Neural cell (in vitro differentiated cells): Measurements from ENCODE around the gene CCL15. TPM values are rescaled to one million over a fixed set of nuclear protein-coding genes. Genes with fewer than 3 reads are reported as not detected.

Experiments used
- H2AFZ ChIP-seq: fragments of 200-600, 300-800 bp; sonication (generic), shearing (Covaris generic); 2 replicates; pipeline ENCODE4 v1.6.0; 2014; ENCODE audit warnings: low read depth, mild to moderate bottlenecking, antibody characterized with exemption, low read length, moderate library complexity
- H3F3A ChIP-seq: fragments of 200-600 bp; shearing (Covaris generic); 2 replicates; pipeline ENCODE4 v1.6.1; 2016; ENCODE audit warnings: mild to moderate bottlenecking, moderate library complexity, mixed read lengths, antibody characterized with exemption, low read length; ENCODE audit not compliant: insufficient read depth, poor library complexity, severe bottlenecking
- H3K27ac ChIP-seq: fragments of 200-600, 300-800 bp; sonication (generic), shearing (Covaris generic); 2 replicates; pipeline ENCODE4 v1.5.1; 2014; ENCODE audit warnings: mild to moderate bottlenecking, low read length, moderate library complexity
- H3K27me3 ChIP-seq: fragments of 300-800, 200-600 bp; sonication (generic), shearing (Covaris generic); 2 replicates; pipeline ENCODE4 v1.6.0; 2014; ENCODE audit warnings: mild to moderate bottlenecking, low read depth, low read length, moderate library complexity; ENCODE audit not compliant: insufficient read depth
- H3K36me3 ChIP-seq: fragments of 300-800, 200-600 bp; sonication (generic), shearing (Covaris generic); 2 replicates; pipeline ENCODE4 v1.5.1; 2014; ENCODE audit warnings: mild to moderate bottlenecking, antibody characterized with exemption, low read length, moderate library complexity; ENCODE audit not compliant: insufficient read depth
- H3K4me2 ChIP-seq: fragments of 300-800, 200-600 bp; sonication (generic), shearing (Covaris generic); 2 replicates; pipeline ENCODE4 v1.6.0; 2014; ENCODE audit warnings: mild to moderate bottlenecking, low read length
- H3K4me3 ChIP-seq: fragments of 300-800, 200-600 bp; sonication (generic), shearing (Covaris generic); 2 replicates; pipeline ENCODE4 v1.5.1; 2014; ENCODE audit warnings: mild to moderate bottlenecking, low read length, moderate library complexity
- H3K79me2 ChIP-seq: fragments of 200-600 bp; shearing (Covaris generic); replicated peaks from 2 replicates; pipeline ENCODE4 v1.6.0; 2014; ENCODE audit warnings: mild to moderate bottlenecking, low read length, moderate library complexity; ENCODE audit not compliant: insufficient read depth
- H3K9ac ChIP-seq: fragments of 300-800, 200-600 bp; sonication (generic), shearing (Covaris generic); 2 replicates; pipeline ENCODE4 v1.6.1; 2016; ENCODE audit warnings: mild to moderate bottlenecking, low read length, mixed read lengths
- H3K9me2 ChIP-seq: fragments of 200-600 bp; shearing (Covaris generic); 2 replicates; pipeline ENCODE4 v1.6.1; 2016; ENCODE audit warnings: mild to moderate bottlenecking, low read length, mixed read lengths; ENCODE audit not compliant: insufficient read depth
- H3K9me3 ChIP-seq: fragments of 200-600, 300-800 bp; sonication (generic), shearing (Covaris generic); 2 replicates; pipeline ENCODE4 v1.6.1; 2016; ENCODE audit warnings: mild to moderate bottlenecking, mixed run types, low read length, moderate library complexity, mixed read lengths
- H4K20me1 ChIP-seq: fragments of 200-600 bp; shearing (Covaris generic); 2 replicates; pipeline ENCODE4 v1.6.1; 2016; ENCODE audit warnings: mild to moderate bottlenecking, mixed run types; ENCODE audit not compliant: insufficient read depth
- EP300 ChIP-seq: fragments of 450-650 bp; conservative IDR thresholded peaks from 2 replicates; pipeline ENCODE4 v1.6.1; 2014; ENCODE audit warnings: antibody characterized with exemption, mild to moderate bottlenecking, moderate library complexity; ENCODE audit not compliant: poor library complexity, severe bottlenecking
- EZH2 ChIP-seq: fragments of 200-600, 300-800 bp; shearing (Covaris generic), sonication (generic); IDR thresholded peaks from 2 replicates; pipeline ENCODE4 v1.6.1; 2014; ENCODE audit warnings: antibody characterized with exemption, low read length, borderline replicate concordance, mild to moderate bottlenecking; ENCODE audit not compliant: insufficient read depth, poor library complexity, severe bottlenecking
- MXI1 ChIP-seq: fragments of 450-650 bp; conservative IDR thresholded peaks from 2 replicates; pipeline ENCODE4 v1.6.1; 2014; ENCODE audit warnings: antibody characterized with exemption, mild to moderate bottlenecking; ENCODE audit not compliant: poor library complexity, severe bottlenecking
- POLR2AphosphoS5 ChIP-seq: IDR thresholded peaks from 2 replicates; pipeline ENCODE4 v1.6.1; 2012
- RAD21 ChIP-seq: fragments of 450-650 bp; conservative IDR thresholded peaks from 2 replicates; pipeline ENCODE4 v1.6.1; 2014; ENCODE audit warnings: antibody characterized with exemption, mild to moderate bottlenecking, moderate library complexity
- SMC3 ChIP-seq: fragments of 450-650 bp; conservative IDR thresholded peaks from 2 replicates; pipeline ENCODE4 v1.6.1; 2014; ENCODE audit warnings: antibody characterized with exemption, mild to moderate bottlenecking, moderate library complexity; ENCODE audit not compliant: poor library complexity
- TAF1 ChIP-seq: IDR thresholded peaks from 2 replicates; pipeline ENCODE4 v1.6.1; 2012; ENCODE audit warnings: low read depth
- polyA minus RNA-seq: library from RNA; depleted of rRNA, polyadenylated mRNA; stranded (reverse); fragments of >200 nt; gene quantifications from 2 replicates; pipeline ENCODE4 v1.2.3, GENCODE V29; 2014
- polyA plus RNA-seq: library from polyadenylated mRNA; depleted of rRNA; stranded (reverse); fragments of >200 nt; gene quantifications from 2 replicates; pipeline ENCODE4 v1.2.3, GENCODE V29; 2014
- TF ChIP-seq, protein P1 (sequence below): fragments of 450-650 bp; IDR thresholded peaks from 2 replicates; pipeline ENCODE4 v1.5.1; 2014; ENCODE audit warnings: antibody characterized with exemption, mild to moderate bottlenecking, moderate library complexity; ENCODE audit not compliant: poor library complexity, severe bottlenecking
- TF ChIP-seq, protein P2 (sequence below): IDR thresholded peaks from 2 replicates; pipeline ENCODE4 v1.6.1; 2012; ENCODE audit warnings: borderline replicate concordance

Gene CCL15, protein sequence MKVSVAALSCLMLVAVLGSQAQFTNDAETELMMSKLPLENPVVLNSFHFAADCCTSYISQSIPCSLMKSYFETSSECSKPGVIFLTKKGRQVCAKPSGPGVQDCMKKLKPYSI
- polyA plus RNA-seq (not detected in 2 replicates), polyA minus RNA-seq (not detected in 2 replicates)

DNA sequence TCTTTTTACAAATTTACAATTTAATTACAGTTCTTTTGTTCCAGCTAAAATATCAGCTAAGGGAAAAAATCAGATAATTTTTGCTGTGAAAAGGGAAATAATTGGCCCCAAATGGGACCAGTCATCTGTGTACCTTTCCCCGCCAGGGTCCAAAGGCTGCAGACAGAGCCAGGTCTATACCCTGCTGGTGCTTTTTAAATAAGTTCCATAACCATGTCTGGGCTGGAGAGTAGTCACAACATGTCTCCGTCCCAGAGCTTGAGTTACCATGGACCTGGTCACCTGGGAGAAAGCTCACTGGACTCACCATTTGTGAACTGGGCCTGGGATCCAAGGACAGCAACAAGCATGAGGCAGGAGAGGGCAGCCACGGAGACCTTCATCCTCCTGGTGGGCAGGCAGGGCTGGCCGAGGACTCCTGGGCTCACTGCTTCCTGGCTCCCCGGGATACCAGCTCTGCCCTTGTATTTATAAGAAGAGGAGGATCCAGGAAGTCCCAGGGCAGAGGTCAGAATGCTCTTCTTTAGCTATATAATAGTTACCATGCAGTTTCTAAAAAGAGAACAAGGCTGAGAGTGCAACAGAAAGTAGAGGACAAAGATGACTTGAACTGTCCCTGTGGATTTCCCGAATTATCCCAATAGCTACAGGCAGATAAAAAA is at the start of gene CCL15:
TSS of gene CCL15 (minus strand) at position 444 of the 662 bp plus-strand sequence. CDS start at position 383, 61 bp downstream.
- Histone ChIP-seq H4K20me1 (no peaks in the 10 kb centered on the region), H3K36me3 (no peaks in the 10 kb centered on the region), H3K27me3 (no peaks in the 10 kb centered on the region), H3K9ac (no peak within 1 kb of the TSS), H3K27ac (no peak within 1 kb of the TSS), H3K9me3 (no peaks in the 10 kb centered on the region), H3K4me2 (no peak within 1 kb of the TSS), H3K79me2 (no peaks in the 10 kb centered on the region), H3K4me3 (no peak within 1 kb of the TSS), H2AFZ (no peak within 1 kb of the TSS), H3K9me2 (no peaks in the 10 kb centered on the region), H3F3A (no peaks in the 10 kb centered on the region)
- TF ChIP-seq, protein P1, sequence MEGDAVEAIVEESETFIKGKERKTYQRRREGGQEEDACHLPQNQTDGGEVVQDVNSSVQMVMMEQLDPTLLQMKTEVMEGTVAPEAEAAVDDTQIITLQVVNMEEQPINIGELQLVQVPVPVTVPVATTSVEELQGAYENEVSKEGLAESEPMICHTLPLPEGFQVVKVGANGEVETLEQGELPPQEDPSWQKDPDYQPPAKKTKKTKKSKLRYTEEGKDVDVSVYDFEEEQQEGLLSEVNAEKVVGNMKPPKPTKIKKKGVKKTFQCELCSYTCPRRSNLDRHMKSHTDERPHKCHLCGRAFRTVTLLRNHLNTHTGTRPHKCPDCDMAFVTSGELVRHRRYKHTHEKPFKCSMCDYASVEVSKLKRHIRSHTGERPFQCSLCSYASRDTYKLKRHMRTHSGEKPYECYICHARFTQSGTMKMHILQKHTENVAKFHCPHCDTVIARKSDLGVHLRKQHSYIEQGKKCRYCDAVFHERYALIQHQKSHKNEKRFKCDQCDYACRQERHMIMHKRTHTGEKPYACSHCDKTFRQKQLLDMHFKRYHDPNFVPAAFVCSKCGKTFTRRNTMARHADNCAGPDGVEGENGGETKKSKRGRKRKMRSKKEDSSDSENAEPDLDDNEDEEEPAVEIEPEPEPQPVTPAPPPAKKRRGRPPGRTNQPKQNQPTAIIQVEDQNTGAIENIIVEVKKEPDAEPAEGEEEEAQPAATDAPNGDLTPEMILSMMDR: no peak
- TF ChIP-seq MXI1: no peak
- no peak for TF ChIP-seq EZH2
- TF ChIP-seq, protein P2, sequence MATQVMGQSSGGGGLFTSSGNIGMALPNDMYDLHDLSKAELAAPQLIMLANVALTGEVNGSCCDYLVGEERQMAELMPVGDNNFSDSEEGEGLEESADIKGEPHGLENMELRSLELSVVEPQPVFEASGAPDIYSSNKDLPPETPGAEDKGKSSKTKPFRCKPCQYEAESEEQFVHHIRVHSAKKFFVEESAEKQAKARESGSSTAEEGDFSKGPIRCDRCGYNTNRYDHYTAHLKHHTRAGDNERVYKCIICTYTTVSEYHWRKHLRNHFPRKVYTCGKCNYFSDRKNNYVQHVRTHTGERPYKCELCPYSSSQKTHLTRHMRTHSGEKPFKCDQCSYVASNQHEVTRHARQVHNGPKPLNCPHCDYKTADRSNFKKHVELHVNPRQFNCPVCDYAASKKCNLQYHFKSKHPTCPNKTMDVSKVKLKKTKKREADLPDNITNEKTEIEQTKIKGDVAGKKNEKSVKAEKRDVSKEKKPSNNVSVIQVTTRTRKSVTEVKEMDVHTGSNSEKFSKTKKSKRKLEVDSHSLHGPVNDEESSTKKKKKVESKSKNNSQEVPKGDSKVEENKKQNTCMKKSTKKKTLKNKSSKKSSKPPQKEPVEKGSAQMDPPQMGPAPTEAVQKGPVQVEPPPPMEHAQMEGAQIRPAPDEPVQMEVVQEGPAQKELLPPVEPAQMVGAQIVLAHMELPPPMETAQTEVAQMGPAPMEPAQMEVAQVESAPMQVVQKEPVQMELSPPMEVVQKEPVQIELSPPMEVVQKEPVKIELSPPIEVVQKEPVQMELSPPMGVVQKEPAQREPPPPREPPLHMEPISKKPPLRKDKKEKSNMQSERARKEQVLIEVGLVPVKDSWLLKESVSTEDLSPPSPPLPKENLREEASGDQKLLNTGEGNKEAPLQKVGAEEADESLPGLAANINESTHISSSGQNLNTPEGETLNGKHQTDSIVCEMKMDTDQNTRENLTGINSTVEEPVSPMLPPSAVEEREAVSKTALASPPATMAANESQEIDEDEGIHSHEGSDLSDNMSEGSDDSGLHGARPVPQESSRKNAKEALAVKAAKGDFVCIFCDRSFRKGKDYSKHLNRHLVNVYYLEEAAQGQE: no peak
- TF ChIP-seq EP300: no peak
- no peak for TF ChIP-seq TAF1
- no peak for TF ChIP-seq SMC3
- TF ChIP-seq RAD21: no peak
- TF ChIP-seq POLR2AphosphoS5: no peak

DNA sequence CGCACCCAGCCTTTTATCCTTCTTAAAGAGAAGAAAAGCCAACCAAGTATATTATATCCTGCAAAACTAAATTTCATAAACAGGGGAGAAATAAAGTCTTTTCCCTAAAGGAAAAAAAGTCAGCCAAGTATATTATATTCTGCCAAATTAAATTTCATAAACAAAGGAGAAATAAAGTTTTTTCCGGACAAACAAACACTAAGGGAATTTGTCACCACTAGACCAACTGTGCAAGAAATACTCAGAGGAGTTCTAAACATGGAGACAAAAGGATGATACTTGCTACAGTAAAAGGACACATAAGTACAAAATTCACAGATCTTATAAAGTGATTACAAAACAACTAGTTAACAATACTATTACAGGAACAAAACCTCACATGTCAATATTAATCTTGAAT is 48.3 kb upstream of the CCL15 start:
- TF ChIP-seq MXI1 (no peak), EP300 (no peak), POLR2AphosphoS5 (no peak)
- Histone ChIP-seq H3K9me2 (no peaks in the 10 kb centered on the region), H3K79me2 (no peaks in the 10 kb centered on the region), H4K20me1 (no peaks in the 10 kb centered on the region), H3K4me2 (no peak overlapping the region), H3K27ac (no peak overlapping the region), H3K4me3 (no peak overlapping the region), H3K9me3 (no peaks in the 10 kb centered on the region), H3K9ac (no peak overlapping the region), H3F3A (no peaks in the 10 kb centered on the region), H2AFZ (no peak overlapping the region), H3K27me3 (no peaks in the 10 kb centered on the region), H3K36me3 (no peaks in the 10 kb centered on the region)
